Muscle layer of colon (tissue), 2 donors: ENCODE data around the gene DAPK1.

Experiments used
- H3K27ac ChIP-seq: one replicate; pipeline ENCODE4 v1.7.0; 2013; ENCODE audit warnings: low read depth, mild to moderate bottlenecking, low read length, moderate library complexity
- H3K27me3 ChIP-seq, 2 donors: one replicate each; pipeline ENCODE4 v1.7.0; 2013; ENCODE audit warnings: low read length in 2 of 2, mild to moderate bottlenecking in 2 of 2; ENCODE audit not compliant: insufficient read depth in 2 of 2, control insufficient read depth in 1 of 2
- H3K36me3 ChIP-seq: one replicate; pipeline ENCODE4 v1.7.0; 2013; ENCODE audit warnings: mild to moderate bottlenecking, low read length; ENCODE audit not compliant: insufficient read depth
- H3K4me1 ChIP-seq: one replicate; pipeline ENCODE4 v1.7.0; 2013; ENCODE audit warnings: mild to moderate bottlenecking, low read length; ENCODE audit not compliant: insufficient read depth
- H3K4me3 ChIP-seq, 2 donors: one replicate each; pipeline ENCODE4 v1.7.0; 2013; ENCODE audit warnings: low read length in 2 of 2, low read depth in 1 of 2, mild to moderate bottlenecking in 1 of 2, moderate library complexity in 1 of 2
- H3K9ac ChIP-seq: one replicate; pipeline ENCODE4 v1.7.0; 2013; ENCODE audit warnings: low read length
- H3K9me3 ChIP-seq: one replicate; pipeline ENCODE4 v1.7.0; 2013; ENCODE audit warnings: mild to moderate bottlenecking, low read length
- donor health status: abdominal sarcoma.
- donor health status: Adenocarcinoma of cecum.

DAPK1 gene

GRCh38 chr9:87549791-87550190, 52.1 kb downstream of the DAPK1 start:
- H3K9ac ChIP-seq = no peak overlapping the region
- peaks cover 61% of the 10 kb centered on the region for H3K4me1 ChIP-seq
- no peaks in the 10 kb centered on the region for H3K36me3 ChIP-seq
- H3K27ac ChIP-seq = peak overlapping the region; percentile 31
- H3K27me3 ChIP-seq = no peaks in the 10 kb centered on the region
- H3K4me3 ChIP-seq = no peak overlapping the region
- H3K9me3 ChIP-seq = no peaks in the 10 kb centered on the region

- Histone ChIP-seq H3K9ac (no peak overlapping the region), H3K4me3 (no peak overlapping the region), H3K27ac (peak overlapping the region; percentile 48), H3K4me1 (peaks cover 65% of the 10 kb centered on the region), H3K9me3 (no peaks in the 10 kb centered on the region), H3K36me3 (no peaks in the 10 kb centered on the region), H3K27me3 (no peaks in the 10 kb centered on the region)
Measured at GRCh38 chr9:87550253-87550954, 52.7 kb downstream of the DAPK1 start.

GRCh38 chr9:87551772-87552217, 54.1 kb downstream of the DAPK1 start:
- H3K4me3 ChIP-seq = peak overlapping the region in 1 of 2 donors; percentile 4
- H3K27me3 ChIP-seq = no peaks in the 10 kb centered on the region
- peaks cover 63% of the 10 kb centered on the region for H3K4me1 ChIP-seq
- H3K36me3 ChIP-seq = no peaks in the 10 kb centered on the region
- H3K27ac ChIP-seq = peak overlapping the region; percentile 77
- no peaks in the 10 kb centered on the region for H3K9me3 ChIP-seq
- no peak overlapping the region for H3K9ac ChIP-seq

- Histone ChIP-seq H3K4me3 (no peak overlapping the region), H3K27ac (no peak overlapping the region), H3K36me3 (no peaks in the 10 kb centered on the region), H3K27me3 (no peaks in the 10 kb centered on the region), H3K9ac (no peak overlapping the region), H3K9me3 (no peaks in the 10 kb centered on the region), H3K4me1 (peaks cover 71% of the 10 kb centered on the region)
Measured at GRCh38 chr9:87554171-87554910, 56.7 kb downstream of the DAPK1 start.

GRCh38 chr9:87554976-87555375, 57.3 kb downstream of the DAPK1 start:
- Histone ChIP-seq H3K27me3 (no peaks in the 10 kb centered on the region), H3K27ac (no peak overlapping the region), H3K9ac (no peak overlapping the region), H3K4me1 (peaks cover 69% of the 10 kb centered on the region), H3K36me3 (no peaks in the 10 kb centered on the region), H3K4me3 (no peak overlapping the region), H3K9me3 (no peaks in the 10 kb centered on the region)

GRCh38 chr9:87556039-87556438, 58.4 kb downstream of the DAPK1 start:
- Histone ChIP-seq H3K27me3 (no peaks in the 10 kb centered on the region), H3K4me3 (no peak overlapping the region), H3K4me1 (peaks cover 63% of the 10 kb centered on the region), H3K9me3 (no peaks in the 10 kb centered on the region), H3K27ac (no peak overlapping the region), H3K9ac (no peak overlapping the region), H3K36me3 (no peaks in the 10 kb centered on the region)

GRCh38 chr9:87556821-87557220, 59.2 kb downstream of the DAPK1 start:
- H3K4me3 ChIP-seq = no peak overlapping the region
- no peak overlapping the region for H3K9ac ChIP-seq
- no peaks in the 10 kb centered on the region for H3K27me3 ChIP-seq
- H3K9me3 ChIP-seq = no peaks in the 10 kb centered on the region
- no peaks in the 10 kb centered on the region for H3K36me3 ChIP-seq
- H3K4me1 ChIP-seq = peaks cover 61% of the 10 kb centered on the region
- peak overlapping the region; percentile 31 for H3K27ac ChIP-seq

GRCh38 chr9:87557996-87558395, 60.3 kb downstream of the DAPK1 start:
- Histone ChIP-seq H3K27me3 (no peaks in the 10 kb centered on the region), H3K4me3 (no peak overlapping the region), H3K9ac (no peak overlapping the region), H3K36me3 (no peaks in the 10 kb centered on the region), H3K27ac (no peak overlapping the region), H3K4me1 (peaks cover 59% of the 10 kb centered on the region), H3K9me3 (no peaks in the 10 kb centered on the region)

GRCh38 chr9:87558606-87559190, 61.0 kb downstream of the DAPK1 start:
- no peak overlapping the region for H3K4me3 ChIP-seq
- no peak overlapping the region for H3K9ac ChIP-seq
- no peaks in the 10 kb centered on the region for H3K27me3 ChIP-seq
- H3K27ac ChIP-seq = no peak overlapping the region
- H3K36me3 ChIP-seq = no peaks in the 10 kb centered on the region
- peaks cover 61% of the 10 kb centered on the region for H3K4me1 ChIP-seq
- H3K9me3 ChIP-seq = no peaks in the 10 kb centered on the region

GRCh38 chr9:87562062-87562461, 64.4 kb downstream of the DAPK1 start:
- no peak overlapping the region for H3K27ac ChIP-seq
- H3K9me3 ChIP-seq = no peaks in the 10 kb centered on the region
- H3K27me3 ChIP-seq = no peaks in the 10 kb centered on the region
- H3K36me3 ChIP-seq = no peaks in the 10 kb centered on the region
- H3K4me3 ChIP-seq = no peak overlapping the region
- H3K9ac ChIP-seq = no peak overlapping the region
- peaks cover 69% of the 10 kb centered on the region for H3K4me1 ChIP-seq

GRCh38 chr9:87562530-87563170, 65.0 kb downstream of the DAPK1 start:
- no peaks in the 10 kb centered on the region for H3K36me3 ChIP-seq
- H3K9me3 ChIP-seq = no peaks in the 10 kb centered on the region
- H3K27me3 ChIP-seq = no peaks in the 10 kb centered on the region
- H3K9ac ChIP-seq = no peak overlapping the region
- no peak overlapping the region for H3K4me3 ChIP-seq
- peaks cover 73% of the 10 kb centered on the region for H3K4me1 ChIP-seq
- H3K27ac ChIP-seq = no peak overlapping the region
